ENCODE results near the gene SLC38A10. TPM values are rescaled to one million over a fixed set of nuclear protein-coding genes. Genes with fewer than 3 reads are reported as not detected.
A peak's percentile ranks its signal among the peaks of the same experiment; 100 is the strongest.

Gene SLC38A10
- total RNA-seq, 1 donor from 2014 or later = 36.0 TPM

DNA sequence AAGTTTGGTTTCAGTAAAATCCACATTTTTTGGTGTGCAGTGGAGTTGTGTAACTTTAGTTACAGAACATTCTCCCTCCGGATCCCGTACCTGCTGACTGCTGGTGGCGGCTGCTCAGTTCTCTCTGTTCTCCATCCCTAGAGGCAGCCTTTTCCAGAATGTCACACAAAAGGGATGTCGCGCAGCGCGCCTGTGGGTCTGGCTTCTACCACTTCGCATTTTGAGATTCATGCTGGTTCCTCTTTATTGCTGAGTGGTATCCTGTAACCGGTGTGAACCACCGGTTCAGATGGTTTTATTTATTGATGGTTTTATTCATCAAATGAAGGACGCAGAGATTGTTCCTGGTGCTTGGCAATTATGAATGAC, 71.4 kb downstream of the SLC38A10 start:
- DNase-seq (ENCODE audit: low spot score) = no peak
- intact Hi-C loops (cut with DNase I) = no loop called here

GRCh38 chr17:81222906-81223761, 72.0 kb downstream of the SLC38A10 start, which contains the start of gene CEP131:
Gene CEP131, minus strand, starts transcription at chr17:81222965. Its CDS starts 2,909 bp downstream, at chr17:81220056.
- intact Hi-C loops (cut with DNase I) = no loop called here
- peak; percentile 100 for DNase-seq (ENCODE audit: low spot score)

- DNase-seq (ENCODE audit: low spot score) = no peak
- intact Hi-C loops (cut with DNase I) = no loop called here
Observed at GRCh38 chr17:81222620-81222905, 72.5 kb downstream of the SLC38A10 start.

DNA sequence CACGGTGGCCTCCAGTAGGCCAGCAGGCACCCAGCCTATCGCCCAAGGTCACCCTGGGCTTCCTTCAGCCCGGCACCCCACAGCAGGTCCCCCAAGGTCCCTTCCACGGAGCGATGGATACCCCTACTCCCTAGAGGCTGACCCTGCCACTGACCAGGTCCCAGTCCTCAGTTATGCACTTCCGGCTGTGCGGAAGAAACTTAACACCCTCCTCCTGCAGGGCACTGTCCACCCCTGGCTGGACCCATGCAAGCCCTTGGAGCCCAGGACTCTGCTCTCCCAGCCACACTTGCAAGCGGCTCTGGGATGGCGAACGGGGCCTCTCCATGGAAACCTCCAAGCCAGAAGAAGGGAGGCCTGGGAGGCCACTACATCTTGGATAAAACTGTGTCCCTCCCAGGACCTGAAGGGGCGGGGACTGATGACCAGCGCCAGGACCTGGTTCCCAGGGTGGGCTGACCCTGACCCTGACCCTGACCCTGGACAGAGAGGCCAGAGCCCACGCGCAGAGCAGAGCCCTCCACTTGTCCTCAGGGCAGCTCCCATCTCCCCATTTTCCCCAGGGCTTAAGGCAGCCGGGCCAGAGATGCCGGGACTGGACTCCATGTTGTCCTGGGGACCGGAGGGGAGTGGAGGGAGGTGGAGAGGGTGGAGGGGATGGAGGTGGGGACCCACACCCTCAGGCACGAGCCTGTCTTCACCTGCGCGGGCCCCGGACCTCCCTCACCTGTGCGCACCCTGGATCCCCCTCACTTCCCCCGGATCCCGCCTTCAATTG, 73.1 kb downstream of the SLC38A10 start:
- no peak for DNase-seq (ENCODE audit: low spot score)
- intact Hi-C loops (cut with DNase I) = no loop called here

- intact Hi-C loops (cut with DNase I) = no loop called here
- DNase-seq (ENCODE audit: low spot score) = no peak
Observed at GRCh38 chr17:81221371-81221841, 73.7 kb downstream of the SLC38A10 start.

GRCh38 chr17:81219476-81220180, 75.5 kb downstream of the SLC38A10 start:
- no peak for DNase-seq (ENCODE audit: low spot score)
- intact Hi-C loops (cut with DNase I) = no loop called here

DNA sequence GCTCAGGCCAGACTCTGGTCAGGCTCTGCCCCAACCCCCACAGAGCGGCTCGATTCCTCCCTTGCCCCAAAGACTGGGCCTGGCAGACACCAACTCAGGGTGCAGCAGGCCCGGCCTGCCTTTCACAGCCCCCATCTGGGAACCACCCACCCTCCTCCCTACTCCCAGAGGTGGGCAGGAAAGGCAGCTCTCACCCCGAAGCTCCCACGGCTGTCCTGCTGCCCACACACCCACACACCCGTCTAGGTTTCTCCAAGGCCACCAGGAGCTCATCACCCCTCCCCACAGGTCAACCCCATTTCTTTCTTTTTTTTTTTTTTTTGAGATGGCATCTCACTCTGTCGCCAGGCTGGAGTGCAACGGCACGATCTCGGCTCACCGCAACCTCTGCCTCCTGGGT, 76.1 kb downstream of the SLC38A10 start:
- no peak for DNase-seq (ENCODE audit: low spot score)
- intact Hi-C loops (cut with DNase I) = no loop called here

DNA sequence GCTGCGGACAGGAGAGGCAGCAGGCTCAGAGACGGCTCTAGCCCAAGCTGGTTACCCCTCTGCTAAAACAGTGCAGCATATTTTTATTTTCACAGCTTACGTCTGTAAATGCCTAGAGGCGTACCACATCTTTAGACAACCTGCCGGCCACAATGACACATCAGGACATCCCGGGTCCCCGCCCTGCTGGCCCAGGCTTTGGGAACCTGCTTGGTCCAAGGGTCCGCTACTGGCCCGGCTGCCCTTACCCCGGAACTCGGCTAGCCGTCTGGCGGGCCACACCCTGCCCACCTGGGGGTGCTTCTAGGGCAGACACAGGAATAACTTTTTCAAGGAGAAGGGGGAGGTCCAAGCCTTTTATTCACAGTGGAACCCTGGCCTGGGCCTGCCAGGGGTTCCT, 76.6 kb downstream of the SLC38A10 start:
- DNase-seq (ENCODE audit: low spot score) = no peak
- intact Hi-C loops (cut with DNase I) = no loop called here

DNA sequence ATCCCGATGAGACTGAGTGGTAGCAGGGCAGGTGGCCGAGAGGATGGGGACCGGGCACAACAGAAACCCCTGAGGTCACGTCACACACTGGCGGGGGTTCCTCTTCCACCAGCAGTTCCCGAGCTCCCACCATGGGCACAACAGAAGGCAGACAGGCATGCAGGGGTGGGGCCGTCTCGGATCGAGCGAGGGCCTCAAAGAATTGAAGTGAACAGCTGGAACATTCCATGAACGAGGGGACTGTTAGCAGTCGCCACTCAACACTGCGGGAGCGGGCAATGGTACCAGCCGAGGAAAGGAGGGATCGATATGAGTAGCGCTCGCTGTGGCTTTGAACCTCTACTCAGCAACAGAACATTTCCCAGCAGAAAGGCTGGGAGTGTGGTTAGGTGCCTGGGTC, 77.6 kb downstream of the SLC38A10 start:
- DNase-seq (ENCODE audit: low spot score) = no peak
- intact Hi-C loops (cut with DNase I) = no loop called here

- intact Hi-C loops (cut with DNase I) = no loop called here
- no peak for DNase-seq (ENCODE audit: low spot score)
Observed at GRCh38 chr17:81213978-81214377, 81.1 kb downstream of the SLC38A10 start.

GRCh38 chr17:81212365-81212764, 82.7 kb downstream of the SLC38A10 start:
- intact Hi-C loops (cut with DNase I) = no loop called here
- DNase-seq (ENCODE audit: low spot score) = no peak

GRCh38 chr17:81210868-81211267, 84.2 kb downstream of the SLC38A10 start:
- intact Hi-C loops (cut with DNase I) = no loop called here
- DNase-seq (ENCODE audit: low spot score) = no peak

- intact Hi-C loops (cut with DNase I) = no loop called here
- DNase-seq (ENCODE audit: low spot score) = no peak
Observed at GRCh38 chr17:81210466-81210865, 84.6 kb downstream of the SLC38A10 start.

- no peak for DNase-seq (ENCODE audit: low spot score)
- intact Hi-C loops (cut with DNase I) = no loop called here
Observed at GRCh38 chr17:81209141-81209540, 86.0 kb downstream of the SLC38A10 start.

GRCh38 chr17:81208651-81209050, 86.5 kb downstream of the SLC38A10 start:
- intact Hi-C loops (cut with DNase I) = no loop called here
- DNase-seq (ENCODE audit: low spot score) = no peak

GRCh38 chr17:81207610-81208581, 87.2 kb downstream of the SLC38A10 start:
- intact Hi-C loops (cut with DNase I) = no loop called here

GRCh38 chr17:81206657-81207056, 88.5 kb downstream of the SLC38A10 start:
- intact Hi-C loops (cut with DNase I) = no loop called here
- DNase-seq (ENCODE audit: low spot score) = no peak

More at GRCh38 chr17:81207610-81208581, 87.2 kb downstream of the SLC38A10 start:
- no peak for DNase-seq (ENCODE audit: low spot score)

GRCh38 chr17:81206166-81206565, 88.9 kb downstream of the SLC38A10 start:
- intact Hi-C loops (cut with DNase I) = no loop called here
- no peak for DNase-seq (ENCODE audit: low spot score)

DNA sequence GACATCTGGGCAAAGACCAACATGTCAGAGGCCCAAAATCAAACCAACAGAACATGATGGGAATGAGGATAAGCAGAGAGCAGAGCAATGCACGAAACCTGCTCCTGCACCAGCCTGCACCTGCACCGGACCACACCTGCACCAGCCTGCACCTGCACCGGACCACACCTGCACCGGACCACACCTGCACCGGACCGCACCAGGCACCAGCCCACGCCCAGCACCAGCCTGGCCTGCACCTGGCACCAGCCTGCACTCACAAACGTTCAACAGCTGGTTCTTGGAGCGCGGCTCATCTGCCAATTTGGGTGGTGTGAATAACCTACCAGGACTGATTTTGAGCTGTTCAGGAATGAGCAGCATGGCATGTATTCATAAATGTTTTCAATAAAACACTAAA, 90.5 kb downstream of the SLC38A10 start:
- intact Hi-C loops (cut with DNase I) = loop anchor here (5.0 kb wide), 1 partner anchor 62 kb away; no protein-coding TSS in a partner anchor
- DNase-seq (ENCODE audit: low spot score) = no peak
